Measurements from ENCODE around the gene RAB11FIP4. TPM values are rescaled to one million over a fixed set of nuclear protein-coding genes. Genes with fewer than 3 reads are reported as not detected.

RAB11FIP4 gene
- total and polyA plus RNA-seq, 2 donors (not counting 1 experiment from before 2014, with no cell fraction given), result 17.0 to 70.5 TPM

DNA sequence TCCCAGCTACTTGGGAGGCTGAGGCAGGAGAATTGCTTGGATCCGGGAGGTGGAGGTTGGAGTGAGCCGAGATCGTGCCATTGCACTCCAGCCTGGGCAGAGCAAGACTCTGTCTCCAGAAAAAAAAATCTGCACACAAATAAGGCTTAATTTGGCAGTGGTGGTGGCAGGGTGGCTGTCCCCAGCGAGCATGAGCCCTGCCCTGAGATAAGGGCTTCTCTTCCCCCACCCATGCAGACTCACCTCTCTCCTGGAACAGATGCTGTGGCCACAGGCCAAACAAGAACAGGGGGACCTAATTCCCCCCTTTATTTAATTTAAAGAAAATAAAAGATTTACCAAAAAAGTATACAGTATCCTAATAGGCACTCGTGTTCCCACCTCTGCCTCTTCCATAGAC is 157.2 kb downstream of the RAB11FIP4 start:
- H4K20me1 ChIP-seq (ENCODE audit: control insufficient read depth, insufficient read depth, low read length, poor library complexity, severe bottlenecking), result no peaks in the 10 kb centered on the region
- no peaks in the 10 kb centered on the region for H3K36me3 ChIP-seq (replicated peaks in 1 of 2; ENCODE audit: control extremely low read depth in 1 of 2, control insufficient read depth in 1 of 2, extremely low read depth in 1 of 2, insufficient read depth in 2 of 2, low read length in 1 of 2)
- peaks cover 34% of the 10 kb centered on the region for H3K4me1 Mint-ChIP-seq
- H3K4me2 ChIP-seq (replicated peaks; ENCODE audit: low read depth, low read length, poor library complexity, severe bottlenecking), result peak overlapping the region; percentile 84
- intact Hi-C loops (cut with micrococcal nuclease), result loop anchor here (1.0 to 2.0 kb wide), 2 partner anchors 10 to 14 kb away; no protein-coding TSS in a partner anchor
- peak overlapping the region; percentile 79 to 91 (median 82) for H3K4me3 ChIP-seq (ENCODE audit: control extremely low read depth in 1 of 5, extremely low read depth in 1 of 5, insufficient read depth in 1 of 5, low read depth in 2 of 5, low read length in 4 of 5)
- peak overlapping the region; percentile 93 for H3K4me3 Mint-ChIP-seq
- TF ChIP-seq EZH2 (IDR thresholded peaks at IDR 0.05; ENCODE audit: borderline replicate concordance, insufficient read depth, low read depth, low read length, poor library complexity, severe bottlenecking) (no peak), CTCF (IDR thresholded peaks at IDR 0.05) (no peak)
- no peak for DNase-seq
- peak overlapping the region; percentile 82 for H3K9ac ChIP-seq (ENCODE audit: low read length)
- ChIA-PET CTCF (interaction anchor here (0.9 to 2.1 kb wide), 4 partner anchors 8 to 458 kb away, joined by 3 to 9 read pairs (median 5); no protein-coding TSS in a partner anchor), POLR2A (interaction anchor here (0.8 to 1.0 kb wide), 3 partner anchors 8 to 14 kb away, joined by 3 to 5 read pairs (median 3); no protein-coding TSS in a partner anchor)
- H3K79me2 ChIP-seq (ENCODE audit: control insufficient read depth, insufficient read depth, low read length), result no peaks in the 10 kb centered on the region
- H3K27me3 Mint-ChIP-seq, result no peaks in the 10 kb centered on the region
- H3K4me1 ChIP-seq (ENCODE audit: control insufficient read depth in 2 of 2, insufficient read depth in 2 of 2, low read length in 2 of 2), result peaks cover 11 to 15% of the 10 kb centered on the region in 2 donors
- peak overlapping the region; percentile 97 for H2AFZ ChIP-seq (ENCODE audit: insufficient read depth, low read depth, low read length, poor library complexity, severe bottlenecking)
- peak overlapping the region in 1 of 2 donors; percentile 70 for H3K27ac ChIP-seq (ENCODE audit: low read length in 2 of 2)
- WGBS (ENCODE audit: insufficient coverage), result 82% methylated on average over 4 of the region's 5 CpGs
- no peaks in the 10 kb centered on the region for H3K9me3 Mint-ChIP-seq (ENCODE audit: insufficient read depth)
- H3K9me3 ChIP-seq (ENCODE audit: control extremely low read depth in 1 of 3, control insufficient read depth in 2 of 3, insufficient read depth in 1 of 3, low read length in 2 of 3), result no peaks in the 10 kb centered on the region
- H3K27me3 ChIP-seq (replicated peaks in 1 of 4; ENCODE audit: control extremely low read depth in 1 of 4, control insufficient read depth in 3 of 4, insufficient read depth in 4 of 4, low read length in 3 of 4), result no peaks in the 10 kb centered on the region
- H3K27ac Mint-ChIP-seq, result peak overlapping the region; percentile 94
- no peak for ATAC-seq (ENCODE audit: low read depth)

DNA sequence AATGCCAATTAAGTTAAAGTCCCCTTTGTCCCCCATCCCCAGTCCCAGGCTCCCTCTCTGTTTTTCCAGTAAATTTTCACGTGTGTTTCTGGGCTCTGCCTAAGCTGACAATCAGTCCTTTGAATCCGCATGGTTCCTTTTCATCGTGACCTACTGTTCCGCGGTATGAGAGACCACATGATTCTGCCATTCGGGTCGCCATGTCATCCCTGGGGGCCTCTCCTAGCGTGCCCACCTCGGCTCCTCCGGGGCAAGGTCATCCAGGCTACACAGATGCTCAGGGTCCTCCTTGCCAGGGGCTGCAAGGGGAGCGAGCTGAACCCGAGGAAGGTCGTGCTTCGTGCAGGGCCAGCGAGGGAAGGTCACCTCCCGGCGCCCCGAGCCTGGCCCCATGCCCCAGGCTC is 157.6 kb downstream of the RAB11FIP4 start:
- Histone ChIP-seq H3K4me1 (ENCODE audit: control insufficient read depth in 2 of 2, insufficient read depth in 2 of 2, low read length in 2 of 2) (peaks cover 11 to 15% of the 10 kb centered on the region in 2 donors), H3K4me3 (ENCODE audit: control extremely low read depth in 1 of 5, extremely low read depth in 1 of 5, insufficient read depth in 1 of 5, low read depth in 2 of 5, low read length in 4 of 5) (peak overlapping the region; percentile 79 to 91 (median 82)), H3K9ac (ENCODE audit: low read length) (peak overlapping the region; percentile 82), H3K27ac (ENCODE audit: low read length in 2 of 2) (peak overlapping the region; percentile 44 to 70), H3K4me2 (replicated peaks; ENCODE audit: low read depth, low read length, poor library complexity, severe bottlenecking) (peak overlapping the region; percentile 84), H2AFZ (ENCODE audit: insufficient read depth, low read depth, low read length, poor library complexity, severe bottlenecking) (peak overlapping the region; percentile 97), H4K20me1 (ENCODE audit: control insufficient read depth, insufficient read depth, low read length, poor library complexity, severe bottlenecking) (no peaks in the 10 kb centered on the region), H3K27me3 (replicated peaks in 1 of 4; ENCODE audit: control extremely low read depth in 1 of 4, control insufficient read depth in 3 of 4, insufficient read depth in 4 of 4, low read length in 3 of 4) (no peaks in the 10 kb centered on the region), H3K36me3 (replicated peaks in 1 of 2; ENCODE audit: control extremely low read depth in 1 of 2, control insufficient read depth in 1 of 2, extremely low read depth in 1 of 2, insufficient read depth in 2 of 2, low read length in 1 of 2) (no peaks in the 10 kb centered on the region), H3K79me2 (ENCODE audit: control insufficient read depth, insufficient read depth, low read length) (no peaks in the 10 kb centered on the region), H3K9me3 (ENCODE audit: control extremely low read depth in 1 of 3, control insufficient read depth in 2 of 3, insufficient read depth in 1 of 3, low read length in 2 of 3) (no peaks in the 10 kb centered on the region)
- POLR2A ChIA-PET, result interaction anchor here (0.8 to 1.1 kb wide), 5 partner anchors 8 to 14 kb away, joined by 3 to 6 read pairs (median 4); no protein-coding TSS in a partner anchor
- intact Hi-C loops (cut with micrococcal nuclease), result loop anchor here (1.0 to 2.0 kb wide), 2 partner anchors 11 to 14 kb away; no protein-coding TSS in a partner anchor
- DNase-seq (no peak), ATAC-seq (ENCODE audit: low read depth) (peak; percentile 2)
- H3K9me3 Mint-ChIP-seq (ENCODE audit: insufficient read depth), result no peaks in the 10 kb centered on the region
- WGBS (ENCODE audit: insufficient coverage), result under 1% methylated on average over 18 of the region's 18 CpGs
- peak overlapping the region; percentile 94 for H3K27ac Mint-ChIP-seq
- peak overlapping the region; percentile 93 for H3K4me3 Mint-ChIP-seq
- no peaks in the 10 kb centered on the region for H3K27me3 Mint-ChIP-seq
- TF ChIP-seq EZH2 (IDR thresholded peaks at IDR 0.05; ENCODE audit: borderline replicate concordance, insufficient read depth, low read depth, low read length, poor library complexity, severe bottlenecking) (no peak), CTCF (IDR thresholded peaks at IDR 0.05) (no peak)
- CTCF ChIA-PET, result interaction anchor here (0.6 to 2.1 kb wide), 7 partner anchors 9 to 457 kb away, joined by 3 to 9 read pairs (median 4); no protein-coding TSS in a partner anchor
- peaks cover 30% of the 10 kb centered on the region for H3K4me1 Mint-ChIP-seq
